Nephron progenitor cell (in vitro differentiated cells): ENCODE measurements around the gene NBPF3.
A peak's percentile ranks its signal among the peaks of the same experiment; 100 is the strongest.

Experiments
- DNase-seq: peaks from one replicate; pipeline ENCODE4 v3.0.0; 2021
- H3K27ac Mint-ChIP-seq: 2 replicates; pipeline ENCODE4 v1.8.0; 2021; ENCODE audit warnings: mild to moderate bottlenecking, moderate library complexity, mixed read lengths
- H3K27me3 Mint-ChIP-seq: 2 replicates; pipeline ENCODE4 v1.8.0; 2021; ENCODE audit warnings: mild to moderate bottlenecking, low read depth, mixed read lengths; ENCODE audit not compliant: poor library complexity
- H3K36me3 Mint-ChIP-seq: 2 replicates; pipeline ENCODE4 v1.8.0; 2021; ENCODE audit warnings: low read depth, mixed read lengths
- H3K4me1 Mint-ChIP-seq: 2 replicates; pipeline ENCODE4 v1.8.0; 2021; ENCODE audit warnings: mixed read lengths
- H3K4me3 Mint-ChIP-seq: 2 replicates; pipeline ENCODE4 v1.8.0; 2021; ENCODE audit warnings: mild to moderate bottlenecking, moderate library complexity, mixed read lengths
- H3K9me3 Mint-ChIP-seq: 2 replicates; pipeline ENCODE4 v1.8.0; 2021; ENCODE audit warnings: mild to moderate bottlenecking, moderate library complexity, mixed read lengths
- CTCF ChIP-seq: fragments of 200-600 bp; sonication (generic); IDR thresholded peaks from 2 replicates; pipeline ENCODE4 v1.5.0; 2021; ENCODE audit warnings: antibody characterized with exemption

Gene NBPF3

GRCh38 chr1:21532496-21532895 is 92.6 kb downstream of the NBPF3 start:
- DNase-seq: no peak
- TF ChIP-seq CTCF: no peak
- H3K27ac Mint-ChIP-seq: no peak overlapping the region
- no peaks in the 10 kb centered on the region for H3K9me3 Mint-ChIP-seq
- no peak overlapping the region for H3K4me3 Mint-ChIP-seq
- H3K36me3 Mint-ChIP-seq: no peaks in the 10 kb centered on the region
- H3K4me1 Mint-ChIP-seq: peaks cover 47% of the 10 kb centered on the region
- peaks cover 5% of the 10 kb centered on the region for H3K27me3 Mint-ChIP-seq

GRCh38 chr1:21532992-21533534 is 93.1 kb downstream of the NBPF3 start:
- no peak overlapping the region for H3K27ac Mint-ChIP-seq
- H3K4me1 Mint-ChIP-seq: peaks cover 53% of the 10 kb centered on the region
- no peak for TF ChIP-seq CTCF
- peaks cover 6% of the 10 kb centered on the region for H3K27me3 Mint-ChIP-seq
- H3K9me3 Mint-ChIP-seq: no peaks in the 10 kb centered on the region
- no peaks in the 10 kb centered on the region for H3K36me3 Mint-ChIP-seq
- no peak for DNase-seq
- H3K4me3 Mint-ChIP-seq: no peak overlapping the region

GRCh38 chr1:21534146-21534545 is 94.2 kb downstream of the NBPF3 start:
- no peak overlapping the region for H3K4me3 Mint-ChIP-seq
- peak overlapping the region; percentile 59 for H3K27ac Mint-ChIP-seq
- H3K9me3 Mint-ChIP-seq: no peaks in the 10 kb centered on the region
- H3K27me3 Mint-ChIP-seq: peaks cover 9% of the 10 kb centered on the region
- H3K36me3 Mint-ChIP-seq: no peaks in the 10 kb centered on the region
- DNase-seq: no peak
- no peak for TF ChIP-seq CTCF
- H3K4me1 Mint-ChIP-seq: peaks cover 63% of the 10 kb centered on the region
